ENCODE results near the gene CHMP3.
"Not testable (repeated sequence)": the region's sequence is repeated elsewhere in the genome, so short reads cannot be mapped to it uniquely, and the experiment has no call there.

Gene CHMP3

DNA sequence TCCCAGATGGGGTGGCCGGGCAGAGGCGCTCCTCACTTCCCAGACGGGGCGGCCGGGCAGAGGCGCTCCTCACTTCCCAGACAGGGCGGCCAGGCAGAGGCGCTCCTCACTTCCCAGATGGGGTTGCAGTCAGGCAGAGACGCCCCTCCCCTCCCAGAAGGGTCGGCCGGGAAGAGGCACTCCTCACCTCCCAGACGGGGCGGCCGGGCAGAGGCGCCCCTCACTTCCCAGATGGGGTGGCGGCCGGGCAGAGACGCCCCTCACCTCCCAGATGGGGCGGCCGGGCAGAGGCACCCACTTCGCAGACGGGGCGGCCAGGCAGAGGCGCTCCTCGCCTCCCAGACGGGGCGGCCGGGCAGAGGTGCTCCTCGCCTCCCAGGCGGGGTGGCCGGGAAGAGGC, 13.8 kb downstream of the CHMP3 start:
- not testable (repeated sequence) for DNase-seq (ENCODE audit: low read depth in 2 of 2)

DNA sequence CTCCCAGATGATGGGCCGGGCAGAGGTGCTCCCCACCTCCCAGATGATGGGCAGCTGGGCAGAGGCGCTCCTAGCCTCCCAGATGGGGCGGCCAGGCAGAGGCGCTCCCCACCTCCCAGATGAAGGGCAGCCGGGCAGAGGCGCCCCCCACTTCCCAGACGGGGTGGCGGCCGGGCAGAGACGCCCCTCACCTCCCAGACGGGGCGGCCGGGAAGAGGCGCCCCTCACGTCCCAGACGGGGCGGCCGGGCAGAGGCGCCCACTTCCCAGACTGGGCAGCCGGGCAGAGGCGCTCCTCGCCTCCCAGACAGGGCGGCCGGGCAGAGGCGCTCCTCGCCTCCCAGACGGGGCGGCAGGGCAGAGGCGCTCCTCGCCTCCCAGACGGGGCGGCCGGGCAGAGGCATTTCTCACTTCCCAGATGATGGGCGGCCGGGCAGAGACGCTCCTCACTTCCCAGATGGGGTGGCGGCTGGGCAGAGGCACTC, 14.3 kb downstream of the CHMP3 start:
- DNase-seq (ENCODE audit: low read depth in 2 of 2), result not testable (repeated sequence)

GRCh38 chr2:86548165-86548912, 14.9 kb downstream of the CHMP3 start:
- DNase-seq (ENCODE audit: low read depth in 2 of 2), result not testable (repeated sequence)

GRCh38 chr2:86545296-86545924, 17.8 kb downstream of the CHMP3 start:
- DNase-seq (ENCODE audit: low read depth in 2 of 2), result not testable (repeated sequence)

DNA sequence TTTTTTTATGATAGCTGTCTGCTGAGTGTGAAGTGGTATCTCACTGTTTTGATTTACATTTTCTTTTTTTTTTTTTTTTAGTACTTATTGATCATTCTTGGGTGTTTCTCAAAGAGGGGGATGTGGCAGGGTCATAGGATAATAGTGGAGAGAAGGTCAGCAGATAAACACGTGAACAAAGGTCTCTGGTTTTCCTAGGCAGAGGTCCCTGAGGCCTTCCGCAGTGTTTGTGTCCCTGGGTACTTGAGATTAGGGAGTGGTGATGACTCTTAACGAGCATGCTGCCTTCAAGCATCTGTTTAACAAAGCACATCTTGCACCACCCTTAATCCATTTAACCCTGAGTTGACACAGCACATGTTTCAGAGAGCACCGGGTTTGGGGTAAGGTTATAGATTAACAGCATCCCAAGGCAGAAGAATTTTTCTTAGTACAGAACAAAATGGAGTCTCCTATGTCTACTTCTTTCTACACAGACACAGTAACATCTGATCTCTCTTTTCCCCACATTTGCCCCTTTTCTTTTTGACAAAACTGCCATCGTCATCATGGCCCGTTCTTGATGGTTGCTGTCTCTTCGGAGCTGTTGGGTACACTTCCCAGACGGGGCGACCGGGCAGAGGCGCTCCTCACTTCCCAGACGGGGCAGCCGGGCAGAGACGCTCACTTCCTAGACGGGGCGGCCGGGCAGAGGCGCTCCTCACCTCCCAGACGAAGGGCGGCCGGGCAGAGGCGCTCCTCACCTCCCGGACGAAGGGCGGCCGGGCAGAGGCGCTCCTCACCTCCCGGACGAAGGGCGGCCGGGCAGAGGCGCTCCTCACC, 18.8 kb downstream of the CHMP3 start:
- DNase-seq (ENCODE audit: low read depth in 2 of 2), result not testable (repeated sequence)

GRCh38 chr2:86543793-86544192, 19.4 kb downstream of the CHMP3 start:
- no peak for DNase-seq (ENCODE audit: low read depth in 2 of 2)

GRCh38 chr2:86543335-86543734, 19.9 kb downstream of the CHMP3 start:
- no peak for DNase-seq (ENCODE audit: low read depth in 2 of 2)

DNA sequence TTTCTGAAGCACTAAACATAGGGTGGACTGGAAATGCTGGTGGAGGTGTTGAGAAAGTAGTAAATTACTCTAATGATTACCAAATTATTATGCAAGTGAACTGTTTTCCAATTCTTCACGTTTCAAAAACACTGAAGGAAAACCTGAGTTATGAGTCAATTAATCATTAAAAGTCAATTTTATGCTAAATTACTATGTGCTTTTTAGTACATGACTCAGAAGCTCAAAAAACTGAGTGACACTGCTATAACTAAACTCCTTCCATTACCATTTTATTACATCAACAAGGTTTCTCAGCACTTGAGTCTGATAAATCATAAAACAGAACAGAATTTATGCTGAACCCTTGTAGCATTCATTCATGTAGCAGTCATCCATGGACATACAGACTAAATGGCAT, 20.4 kb downstream of the CHMP3 start:
- no peak for DNase-seq (ENCODE audit: low read depth in 2 of 2)

- no peak for DNase-seq (ENCODE audit: low read depth in 2 of 2)
These were observed 21.9 kb downstream of the CHMP3 start for GRCh38 chr2:86541334-86541733.

DNA sequence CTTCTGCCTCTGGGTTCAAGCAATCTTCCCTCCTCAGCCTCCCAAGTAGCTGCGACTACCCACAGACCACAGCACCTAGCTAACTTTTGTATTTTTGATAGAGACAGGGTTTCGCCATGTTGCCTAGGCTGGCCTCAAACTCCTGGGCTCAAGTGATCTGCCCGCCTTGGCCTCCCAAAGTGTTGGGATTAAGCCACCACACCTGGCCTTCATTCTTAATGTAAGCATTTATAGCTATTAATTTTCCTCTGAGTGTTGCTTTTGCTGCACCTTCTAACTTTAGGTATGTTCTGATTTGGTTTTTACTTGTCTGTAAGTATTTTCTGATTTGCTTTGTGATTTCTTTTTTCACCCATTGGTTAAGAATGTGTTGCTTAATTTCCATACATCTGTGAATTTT, 29.7 kb downstream of the CHMP3 start:
- no peak for DNase-seq (ENCODE audit: low read depth in 2 of 2)

- no peak for DNase-seq (ENCODE audit: low read depth in 2 of 2)
These were observed 37.6 kb downstream of the CHMP3 start for GRCh38 chr2:86525421-86526340.

DNA sequence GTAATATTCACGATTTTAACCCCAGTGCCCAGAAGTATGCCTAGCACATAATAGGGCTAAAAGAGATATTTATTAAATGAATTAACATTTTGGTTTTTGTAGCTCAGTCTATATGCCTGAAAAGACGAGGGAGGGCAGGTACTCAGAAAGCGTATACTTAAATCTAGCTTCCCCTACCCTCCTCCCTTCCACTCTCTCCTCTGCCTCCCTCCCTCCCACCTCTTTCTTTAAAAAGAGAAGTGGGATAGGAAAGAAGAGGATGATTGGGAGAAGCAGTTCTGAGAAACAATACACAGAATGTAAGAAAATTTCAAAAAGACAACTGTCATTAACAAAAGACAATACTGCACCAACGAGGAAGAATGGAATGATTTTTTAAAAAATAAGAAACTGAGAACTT, 39.8 kb downstream of the CHMP3 start:
- DNase-seq (ENCODE audit: low read depth in 2 of 2), result no peak

GRCh38 chr2:86522711-86523110, 40.5 kb downstream of the CHMP3 start:
- DNase-seq (ENCODE audit: low read depth in 2 of 2), result no peak

DNA sequence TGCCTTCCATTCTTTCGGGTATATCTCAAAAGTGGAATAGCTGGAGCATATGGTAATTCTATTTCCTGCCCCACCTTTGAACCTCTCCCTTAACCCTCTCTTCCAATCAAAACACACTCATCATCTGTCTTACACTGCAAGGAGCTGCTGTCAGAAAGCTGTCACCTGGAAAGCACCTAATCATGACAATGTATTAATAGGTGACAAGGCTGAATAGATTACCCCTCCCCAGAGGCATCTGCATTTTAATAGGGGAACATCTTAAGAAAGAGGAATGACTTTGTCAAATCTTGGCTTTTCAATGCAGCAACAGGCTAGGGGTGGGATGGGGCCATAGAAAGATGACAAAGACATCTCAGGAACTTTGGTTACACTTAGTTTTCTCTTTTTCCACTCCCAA, 41.3 kb downstream of the CHMP3 start:
- no peak for DNase-seq (ENCODE audit: low read depth in 2 of 2)

DNA sequence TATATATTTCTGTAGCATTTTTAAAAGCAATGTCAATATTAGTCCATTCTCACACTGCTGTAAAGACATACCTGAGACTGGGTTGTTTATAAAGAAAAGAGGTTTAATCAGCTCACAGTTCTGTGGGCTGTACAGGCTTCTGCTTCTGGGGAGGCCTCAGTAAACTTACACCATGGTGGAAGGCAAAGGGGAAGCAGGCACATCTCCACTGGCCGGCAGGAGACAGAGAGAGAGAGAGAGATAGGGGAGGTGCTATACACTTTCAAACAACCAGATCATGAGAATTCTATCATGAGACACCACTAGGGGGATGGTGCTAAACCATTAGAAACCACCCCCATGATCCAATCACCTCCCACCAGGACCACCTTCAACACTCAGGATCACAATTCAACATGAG, 43.1 kb downstream of the CHMP3 start:
- DNase-seq (ENCODE audit: low read depth in 2 of 2), result no peak

GRCh38 chr2:86519349-86519748, 43.9 kb downstream of the CHMP3 start:
- no peak for DNase-seq (ENCODE audit: low read depth in 2 of 2)

GRCh38 chr2:86518481-86518880, 44.8 kb downstream of the CHMP3 start:
- DNase-seq (ENCODE audit: low read depth in 2 of 2), result no peak

DNA sequence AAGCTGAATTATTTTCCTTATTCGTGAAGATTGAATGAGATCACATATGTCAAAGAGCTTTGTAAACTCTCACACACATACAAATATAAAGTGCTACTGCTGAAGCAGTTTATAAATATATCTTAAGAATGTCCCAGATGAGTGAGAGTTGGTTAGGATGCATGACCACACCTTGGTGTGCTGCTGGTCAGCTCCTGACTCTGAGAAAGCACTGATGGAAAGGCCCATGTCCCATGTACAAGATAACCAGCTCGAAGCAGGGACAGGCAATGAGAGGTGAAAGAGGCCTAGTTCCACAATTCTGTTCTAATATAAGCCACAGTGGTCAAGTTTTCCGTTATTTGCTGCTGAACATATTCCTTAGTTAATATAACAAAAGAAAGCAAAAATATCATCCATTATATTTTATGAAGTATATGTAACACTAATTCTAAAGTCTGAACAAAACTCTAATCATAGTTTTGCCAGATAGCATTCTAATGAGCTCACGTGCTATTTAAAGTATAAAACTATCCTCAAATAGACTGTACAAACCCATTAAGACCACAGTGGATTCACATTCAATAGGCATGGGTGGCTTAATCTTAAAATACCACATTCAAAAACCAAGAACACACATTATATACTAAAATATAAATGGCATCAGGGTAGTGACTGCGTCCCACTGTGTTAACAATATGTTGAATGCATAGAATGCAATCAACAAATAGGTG, 49.1 kb downstream of the CHMP3 start:
- DNase-seq (ENCODE audit: low read depth in 2 of 2), result no peak

- DNase-seq (ENCODE audit: low read depth in 2 of 2), result no peak
These were observed 50.4 kb downstream of the CHMP3 start for GRCh38 chr2:86512892-86513291.

GRCh38 chr2:86512034-86512433, 51.2 kb downstream of the CHMP3 start:
- no peak for DNase-seq (ENCODE audit: low read depth in 2 of 2)

GRCh38 chr2:86510436-86510933, 52.8 kb downstream of the CHMP3 start:
- no peak for DNase-seq (ENCODE audit: low read depth in 2 of 2)
